NB4 (cell line): ENCODE measurements around the gene LAMA3.
"Not testable (repeated sequence)": the region's sequence is repeated elsewhere in the genome, so short reads cannot be mapped to it uniquely, and the experiment has no call there.

Source experiments
- CTCF ChIP-seq: IDR thresholded peaks from one replicate; pipeline ENCODE4 v1.5.1; 2012; ENCODE audit warnings: low read depth, low read length
- MAX ChIP-seq: IDR thresholded peaks from 2 replicates; pipeline ENCODE4 v1.6.1; 2011; ENCODE audit warnings: low read depth, low read length
- MYC ChIP-seq: IDR thresholded peaks from 2 replicates; pipeline ENCODE4 v1.6.1; 2011; ENCODE audit warnings: low read depth, low read length
- POLR2A ChIP-seq: IDR thresholded peaks from 2 replicates; pipeline ENCODE4 v1.6.1; 2011; ENCODE audit warnings: mild to moderate bottlenecking; ENCODE audit not compliant: insufficient read length; ENCODE audit errors: extremely low read depth

GRCh38 chr18:23741967-23742366 lies 52.7 kb downstream of the LAMA3 start:
- TF ChIP-seq MYC, CTCF, POLR2A, MAX: not testable (repeated sequence)
